HEK293 (cell line): ENCODE results near the gene KRT33A.

Experiments
- ZNF121 ChIP-seq: fragments of 450-650 bp; formaldehyde crosslinking; IDR thresholded peaks from 2 replicates; pipeline ENCODE4 v1.5.1; 2016; ENCODE audit warnings: missing biosample characterization, missing genetic modification characterization
- ZNF670 ChIP-seq: fragments of 450-650 bp; formaldehyde crosslinking; IDR thresholded peaks from 2 replicates; pipeline ENCODE4 v1.5.1; 2016; ENCODE audit warnings: missing biosample characterization, missing genetic modification characterization, low read depth
- TF ChIP-seq, protein P1 (sequence below): fragments of 450-650 bp; formaldehyde crosslinking; IDR thresholded peaks from 2 replicates; pipeline ENCODE4 v1.5.1; 2016; ENCODE audit warnings: missing biosample characterization, missing genetic modification characterization

DNA sequence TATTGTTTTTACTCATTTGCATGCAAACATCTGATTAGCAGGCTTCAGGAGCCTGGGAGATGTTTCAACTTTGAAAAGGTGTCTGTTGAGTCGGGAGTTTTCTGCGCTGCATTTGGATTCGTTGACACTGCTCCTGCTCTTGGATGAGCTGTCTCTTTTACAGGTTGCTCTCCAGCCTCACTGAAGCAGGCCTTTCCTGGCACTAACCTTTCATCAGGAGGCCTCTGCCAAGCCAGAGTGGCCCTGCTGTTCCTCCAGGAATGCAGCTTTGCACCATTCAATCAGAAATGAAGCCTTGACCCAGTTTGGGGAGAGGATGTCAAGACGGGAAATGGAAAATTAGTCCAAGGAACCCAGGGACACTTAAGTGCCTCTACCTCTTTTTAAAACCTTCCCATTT, 47.6 kb downstream of the KRT33A start:
- no peak for TF ChIP-seq ZNF121 (tag by site-specific recombination)
- TF ChIP-seq ZNF670, result no peak
- TF ChIP-seq, protein P1, sequence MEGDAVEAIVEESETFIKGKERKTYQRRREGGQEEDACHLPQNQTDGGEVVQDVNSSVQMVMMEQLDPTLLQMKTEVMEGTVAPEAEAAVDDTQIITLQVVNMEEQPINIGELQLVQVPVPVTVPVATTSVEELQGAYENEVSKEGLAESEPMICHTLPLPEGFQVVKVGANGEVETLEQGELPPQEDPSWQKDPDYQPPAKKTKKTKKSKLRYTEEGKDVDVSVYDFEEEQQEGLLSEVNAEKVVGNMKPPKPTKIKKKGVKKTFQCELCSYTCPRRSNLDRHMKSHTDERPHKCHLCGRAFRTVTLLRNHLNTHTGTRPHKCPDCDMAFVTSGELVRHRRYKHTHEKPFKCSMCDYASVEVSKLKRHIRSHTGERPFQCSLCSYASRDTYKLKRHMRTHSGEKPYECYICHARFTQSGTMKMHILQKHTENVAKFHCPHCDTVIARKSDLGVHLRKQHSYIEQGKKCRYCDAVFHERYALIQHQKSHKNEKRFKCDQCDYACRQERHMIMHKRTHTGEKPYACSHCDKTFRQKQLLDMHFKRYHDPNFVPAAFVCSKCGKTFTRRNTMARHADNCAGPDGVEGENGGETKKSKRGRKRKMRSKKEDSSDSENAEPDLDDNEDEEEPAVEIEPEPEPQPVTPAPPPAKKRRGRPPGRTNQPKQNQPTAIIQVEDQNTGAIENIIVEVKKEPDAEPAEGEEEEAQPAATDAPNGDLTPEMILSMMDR (tag by site-specific recombination), result no peak
